SU-DHL-6 (cell line): ENCODE measurements around the gene CDK5R2.

ENCODE experiments used
- H2AFZ ChIP-seq: fragments of 200-600 bp; sonication (generic); 2 replicates; pipeline ENCODE4 v1.6.1; 2014; ENCODE audit warnings: low read depth, mild to moderate bottlenecking, moderate library complexity, mixed read lengths, antibody characterized with exemption, low read length; ENCODE audit not compliant: severe bottlenecking
- H3F3A ChIP-seq: fragments of 200-600 bp; shearing (Covaris generic); 2 replicates; pipeline ENCODE4 v1.6.0; 2016; ENCODE audit warnings: antibody characterized with exemption, mild to moderate bottlenecking; ENCODE audit not compliant: insufficient read depth
- H3K27ac ChIP-seq: fragments of 200-600 bp; sonication (generic); 2 replicates; pipeline ENCODE4 v1.5.1; 2016; ENCODE audit warnings: low read depth, mild to moderate bottlenecking, low read length, moderate library complexity, mixed read lengths
- H3K27me3 ChIP-seq: fragments of 200-600 bp; sonication (generic), shearing (Covaris generic); 2 replicates; pipeline ENCODE4 v1.6.0; 2014; ENCODE audit warnings: mild to moderate bottlenecking, low read length
- H3K36me3 ChIP-seq: fragments of 200-600 bp; sonication (generic); 2 replicates; pipeline ENCODE4 v1.6.1; 2014; ENCODE audit warnings: mild to moderate bottlenecking, low read length, mixed read lengths
- H3K4me2 ChIP-seq: fragments of 300-600, 200-600 bp; shearing (Covaris generic), sonication (generic); 2 replicates; pipeline ENCODE4 v1.6.0; 2014; ENCODE audit warnings: low read length, low read depth, mild to moderate bottlenecking; ENCODE audit not compliant: poor library complexity, severe bottlenecking
- H3K4me3 ChIP-seq: fragments of 200-600 bp; sonication (generic); 2 replicates; pipeline ENCODE4 v1.5.1; 2014; ENCODE audit warnings: antibody characterized with exemption, low read length, mild to moderate bottlenecking, mixed read lengths; ENCODE audit not compliant: insufficient read depth, poor library complexity, severe bottlenecking
- H3K79me2 ChIP-seq: fragments of 200-600 bp; sonication (generic); 2 replicates; pipeline ENCODE4 v1.6.1; 2014; ENCODE audit warnings: mild to moderate bottlenecking, low read length, moderate library complexity; ENCODE audit not compliant: insufficient read depth
- H3K9ac ChIP-seq: fragments of 200-600 bp; sonication (generic); 2 replicates; pipeline ENCODE4 v1.7.0; 2014; ENCODE audit warnings: mild to moderate bottlenecking, low read length
- H3K9me2 ChIP-seq: fragments of 200-600 bp; sonication (generic); replicated peaks from 2 replicates; pipeline ENCODE4 v1.6.1; 2014; ENCODE audit warnings: low read length; ENCODE audit not compliant: insufficient read depth
- H3K9me3 ChIP-seq: fragments of 200-600 bp; sonication (generic); 2 replicates; pipeline ENCODE4 v1.6.1; 2014; ENCODE audit warnings: low read length, mixed read lengths; ENCODE audit not compliant: insufficient read depth
- H4K20me1 ChIP-seq: fragments of 200-600 bp; sonication (generic); 2 replicates; pipeline ENCODE4 v1.6.1; 2014; ENCODE audit warnings: low read depth, mild to moderate bottlenecking, antibody characterized with exemption, low read length, moderate library complexity, mixed read lengths
- CTCF ChIP-seq: fragments of 200-600 bp; sonication (generic); IDR thresholded peaks from one replicate; pipeline ENCODE4 v1.5.1; 2017; ENCODE audit warnings: antibody characterized with exemption, mild to moderate bottlenecking, low read length, moderate library complexity; ENCODE audit not compliant: insufficient read depth, poor library complexity, severe bottlenecking
- EZH2phosphoT487 ChIP-seq: fragments of 200-600 bp; sonication (generic), shearing (Covaris generic); conservative IDR thresholded peaks from 2 replicates; pipeline ENCODE4 v1.6.1; 2018; ENCODE audit warnings: mild to moderate bottlenecking, antibody characterized with exemption, low read length, moderate library complexity, mixed read lengths

CDK5R2 gene

DNA sequence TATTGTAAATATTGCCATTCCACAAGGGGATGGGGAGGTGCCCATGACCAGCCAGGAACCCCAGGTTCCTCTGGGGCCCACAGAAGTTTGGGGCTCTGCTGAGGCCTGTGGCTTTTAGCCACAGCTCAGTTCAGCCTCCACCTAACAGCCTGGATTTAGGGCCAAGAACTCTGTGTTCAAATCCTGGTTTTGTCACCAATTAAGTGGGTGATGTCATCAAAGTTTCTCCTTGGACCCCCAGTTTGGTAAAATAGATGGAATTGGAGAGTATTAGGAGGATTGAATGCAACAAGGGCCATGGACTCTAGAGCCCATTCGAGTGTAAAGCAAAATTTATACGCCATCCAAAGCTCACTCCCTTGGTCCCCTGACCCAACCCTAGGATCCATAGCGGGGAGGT, 28.7 kb downstream of the CDK5R2 start:
- H4K20me1 ChIP-seq: no peaks in the 10 kb centered on the region
- H3F3A ChIP-seq: no peaks in the 10 kb centered on the region
- no peaks in the 10 kb centered on the region for H3K9me3 ChIP-seq
- no peaks in the 10 kb centered on the region for H3K9me2 ChIP-seq
- TF ChIP-seq EZH2phosphoT487 (no peak), CTCF (no peak)
- no peaks in the 10 kb centered on the region for H3K27me3 ChIP-seq
- no peak overlapping the region for H3K9ac ChIP-seq
- no peak overlapping the region for H3K4me2 ChIP-seq
- no peaks in the 10 kb centered on the region for H3K36me3 ChIP-seq
- no peak overlapping the region for H3K4me3 ChIP-seq
- H3K79me2 ChIP-seq: no peaks in the 10 kb centered on the region
- no peak overlapping the region for H3K27ac ChIP-seq
- H2AFZ ChIP-seq: no peak overlapping the region

- no peak overlapping the region for H3K4me3 ChIP-seq
- no peaks in the 10 kb centered on the region for H3K79me2 ChIP-seq
- H3K9me3 ChIP-seq: no peaks in the 10 kb centered on the region
- H3K4me2 ChIP-seq: no peak overlapping the region
- no peaks in the 10 kb centered on the region for H3K36me3 ChIP-seq
- no peaks in the 10 kb centered on the region for H3F3A ChIP-seq
- no peaks in the 10 kb centered on the region for H3K27me3 ChIP-seq
- TF ChIP-seq EZH2phosphoT487 (no peak), CTCF (no peak)
- no peaks in the 10 kb centered on the region for H4K20me1 ChIP-seq
- H2AFZ ChIP-seq: no peak overlapping the region
- no peaks in the 10 kb centered on the region for H3K9me2 ChIP-seq
- H3K27ac ChIP-seq: no peak overlapping the region
- no peak overlapping the region for H3K9ac ChIP-seq
Observed at GRCh38 chr2:218988650-218989049, 29.2 kb downstream of the CDK5R2 start.

DNA sequence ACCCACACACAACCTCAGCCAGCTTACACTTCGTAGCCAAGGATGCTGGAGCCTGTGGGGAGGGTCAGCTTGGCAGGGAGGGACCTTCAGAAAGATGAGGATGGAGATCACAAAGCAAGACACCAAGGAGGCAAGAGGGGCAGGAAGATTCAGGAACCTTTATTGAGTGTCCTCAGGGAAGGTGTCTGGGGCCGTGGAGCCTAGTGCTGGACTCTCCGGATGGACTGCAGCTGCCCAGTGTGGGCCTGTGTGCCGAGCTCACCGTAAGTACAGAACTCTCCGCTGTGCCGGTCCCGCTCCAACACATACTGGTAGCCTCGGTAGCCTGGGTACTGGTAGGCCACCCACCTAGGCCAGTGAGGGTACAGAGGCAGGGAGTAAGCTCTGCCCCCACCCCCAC, 30.6 kb downstream of the CDK5R2 start:
- H3K36me3 ChIP-seq: no peaks in the 10 kb centered on the region
- no peak overlapping the region for H3K27ac ChIP-seq
- H3K9ac ChIP-seq: no peak overlapping the region
- H3K9me3 ChIP-seq: no peaks in the 10 kb centered on the region
- no peaks in the 10 kb centered on the region for H3K27me3 ChIP-seq
- no peaks in the 10 kb centered on the region for H4K20me1 ChIP-seq
- H3F3A ChIP-seq: no peaks in the 10 kb centered on the region
- TF ChIP-seq EZH2phosphoT487 (no peak), CTCF (no peak)
- no peak overlapping the region for H3K4me2 ChIP-seq
- no peaks in the 10 kb centered on the region for H3K79me2 ChIP-seq
- H2AFZ ChIP-seq: no peak overlapping the region
- no peaks in the 10 kb centered on the region for H3K9me2 ChIP-seq
- H3K4me3 ChIP-seq: no peak overlapping the region

GRCh38 chr2:218990612-218991011, 31.1 kb downstream of the CDK5R2 start:
- H3F3A ChIP-seq: no peaks in the 10 kb centered on the region
- no peak for TF ChIP-seq CTCF
- TF ChIP-seq EZH2phosphoT487: no peak
- no peaks in the 10 kb centered on the region for H3K9me2 ChIP-seq
- H4K20me1 ChIP-seq: no peaks in the 10 kb centered on the region
- H3K27ac ChIP-seq: no peak overlapping the region
- H2AFZ ChIP-seq: no peak overlapping the region
- no peak overlapping the region for H3K4me2 ChIP-seq
- no peaks in the 10 kb centered on the region for H3K36me3 ChIP-seq
- H3K27me3 ChIP-seq: no peaks in the 10 kb centered on the region
- no peaks in the 10 kb centered on the region for H3K79me2 ChIP-seq
- H3K9me3 ChIP-seq: no peaks in the 10 kb centered on the region
- H3K9ac ChIP-seq: no peak overlapping the region
- H3K4me3 ChIP-seq: no peak overlapping the region
